ENCODE measurements around the gene MICAL3.

MICAL3 gene

DNA sequence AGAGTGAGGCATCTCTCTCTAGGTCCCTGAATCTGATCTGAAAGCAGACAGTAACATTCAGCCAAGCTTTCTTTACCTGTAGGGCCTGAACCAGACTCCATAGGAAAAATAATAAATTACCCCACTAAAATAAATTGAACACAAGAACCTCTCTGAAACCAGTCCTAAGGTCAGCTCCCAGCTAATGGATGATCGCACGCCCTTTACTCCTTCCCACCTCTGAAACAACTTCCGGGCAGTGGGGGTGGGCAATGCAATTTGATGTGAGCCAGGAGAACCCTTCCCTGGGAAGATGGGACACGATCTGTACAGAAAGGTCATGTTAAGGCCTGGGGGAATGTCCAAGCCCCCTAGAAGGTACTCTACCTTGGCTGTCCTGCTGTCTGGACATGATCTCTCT lies 71.2 kb downstream of the MICAL3 start:
- Histone ChIP-seq H3K4me1 (no peaks in the 10 kb centered on the region; the same call in 1 of the 2 replicates), H3K9me3 (no peaks in the 10 kb centered on the region; the same call in 1 of the 2 replicates), H3K4me3 (ENCODE audit: low read depth, low read length) (no peak overlapping the region), H3K36me3 (no peaks in the 10 kb centered on the region), H3K27me3 (no peaks in the 10 kb centered on the region)
- DNase-seq: no peak
- TF ChIP-seq, protein P1, sequence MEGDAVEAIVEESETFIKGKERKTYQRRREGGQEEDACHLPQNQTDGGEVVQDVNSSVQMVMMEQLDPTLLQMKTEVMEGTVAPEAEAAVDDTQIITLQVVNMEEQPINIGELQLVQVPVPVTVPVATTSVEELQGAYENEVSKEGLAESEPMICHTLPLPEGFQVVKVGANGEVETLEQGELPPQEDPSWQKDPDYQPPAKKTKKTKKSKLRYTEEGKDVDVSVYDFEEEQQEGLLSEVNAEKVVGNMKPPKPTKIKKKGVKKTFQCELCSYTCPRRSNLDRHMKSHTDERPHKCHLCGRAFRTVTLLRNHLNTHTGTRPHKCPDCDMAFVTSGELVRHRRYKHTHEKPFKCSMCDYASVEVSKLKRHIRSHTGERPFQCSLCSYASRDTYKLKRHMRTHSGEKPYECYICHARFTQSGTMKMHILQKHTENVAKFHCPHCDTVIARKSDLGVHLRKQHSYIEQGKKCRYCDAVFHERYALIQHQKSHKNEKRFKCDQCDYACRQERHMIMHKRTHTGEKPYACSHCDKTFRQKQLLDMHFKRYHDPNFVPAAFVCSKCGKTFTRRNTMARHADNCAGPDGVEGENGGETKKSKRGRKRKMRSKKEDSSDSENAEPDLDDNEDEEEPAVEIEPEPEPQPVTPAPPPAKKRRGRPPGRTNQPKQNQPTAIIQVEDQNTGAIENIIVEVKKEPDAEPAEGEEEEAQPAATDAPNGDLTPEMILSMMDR (IDR thresholded peaks at IDR 0.05; ENCODE audit: low read depth, low read length): no peak

DNA sequence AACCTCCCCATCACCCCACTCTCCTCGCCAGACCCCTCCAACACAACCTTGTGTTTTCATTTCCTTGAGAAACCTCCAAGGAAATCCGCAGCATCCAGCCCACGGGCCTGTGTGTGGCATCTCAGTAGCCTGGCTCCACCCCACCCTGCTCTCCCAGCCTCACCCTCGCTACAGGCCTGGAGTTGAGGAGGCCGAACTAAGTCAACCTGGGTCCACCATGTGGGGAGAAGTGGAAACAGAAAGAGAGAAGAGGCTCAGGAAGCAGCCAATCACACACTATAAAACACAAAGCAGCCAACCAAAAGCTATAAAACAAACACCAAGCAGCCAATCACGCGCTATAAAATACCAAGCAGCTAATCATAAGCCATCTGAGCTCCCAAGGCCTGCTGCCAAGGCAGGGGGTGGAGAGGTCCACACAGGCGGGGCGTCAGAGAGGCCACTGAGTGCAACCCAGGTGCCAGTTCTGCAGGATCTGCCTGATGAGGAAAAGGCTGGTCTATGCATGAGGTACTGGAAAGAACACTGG lies 72.0 kb downstream of the MICAL3 start:
- Histone ChIP-seq H3K4me3 (ENCODE audit: low read depth, low read length) (no peak overlapping the region), H3K4me1 (no peaks in the 10 kb centered on the region; the same call in none of the 2 replicates), H3K27me3 (no peaks in the 10 kb centered on the region), H3K9me3 (no peaks in the 10 kb centered on the region; the same call in 1 of the 2 replicates), H3K36me3 (no peaks in the 10 kb centered on the region)
- TF ChIP-seq, protein P1 (IDR thresholded peaks at IDR 0.05; ENCODE audit: low read depth, low read length): no peak
- DNase-seq: no peak

DNA sequence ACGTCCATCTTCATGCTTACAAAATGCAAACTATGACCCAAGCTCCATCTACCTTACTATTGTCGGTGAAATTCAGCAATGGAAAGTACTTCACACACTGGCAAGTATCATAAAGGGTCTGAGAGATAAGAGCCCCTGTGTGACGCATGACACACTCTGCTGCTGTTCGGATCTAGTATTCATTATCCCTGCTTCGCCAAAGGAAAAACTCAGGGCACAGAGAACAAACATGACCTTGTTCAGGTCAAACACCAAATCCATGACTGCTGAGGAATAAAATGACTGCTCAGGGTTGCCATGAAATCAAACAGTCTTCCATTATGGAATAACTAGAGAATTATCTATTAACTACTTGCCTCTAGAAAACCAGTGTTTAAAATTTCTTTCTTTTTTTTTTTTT lies 73.0 kb downstream of the MICAL3 start:
- Histone ChIP-seq H3K4me3 (ENCODE audit: low read depth, low read length) (no peak overlapping the region), H3K27me3 (no peaks in the 10 kb centered on the region), H3K9me3 (no peaks in the 10 kb centered on the region; the same call in 1 of the 2 replicates), H3K4me1 (peaks cover 9% of the 10 kb centered on the region), H3K36me3 (no peaks in the 10 kb centered on the region)
- no peak for DNase-seq
- TF ChIP-seq, protein P1 (IDR thresholded peaks at IDR 0.05; ENCODE audit: low read depth, low read length): no peak

DNA sequence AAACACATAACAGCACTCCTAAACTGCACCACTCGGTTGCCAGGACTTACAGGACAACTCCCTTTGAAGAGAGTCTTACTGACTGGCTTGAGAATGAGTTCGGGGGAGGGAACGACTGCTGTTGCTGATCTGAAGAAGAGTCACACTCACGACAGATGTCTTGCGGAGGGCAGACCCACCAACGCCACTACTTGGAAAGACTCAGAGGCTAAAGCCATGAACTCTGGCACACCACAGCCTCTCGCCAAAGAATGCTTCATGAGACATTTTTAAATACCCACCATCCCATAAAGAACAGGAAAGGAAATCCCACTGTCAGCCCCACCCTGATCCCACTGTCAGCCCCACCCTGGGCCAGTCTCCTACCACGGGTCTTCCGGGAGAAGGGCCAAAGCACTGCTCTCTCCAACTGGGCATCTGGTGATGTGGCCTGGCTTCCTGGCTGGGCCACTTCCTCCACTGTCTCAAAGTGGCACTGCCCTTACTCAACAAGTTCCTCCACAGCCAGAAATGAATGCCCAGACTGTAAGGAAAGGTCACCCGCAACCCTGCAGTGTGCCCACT lies 73.6 kb downstream of the MICAL3 start:
- Histone ChIP-seq H3K36me3 (no peaks in the 10 kb centered on the region), H3K27me3 (no peaks in the 10 kb centered on the region), H3K9me3 (no peaks in the 10 kb centered on the region; the same call in 1 of the 2 replicates), H3K4me3 (ENCODE audit: low read depth, low read length) (no peak overlapping the region), H3K4me1 (peaks cover 14% of the 10 kb centered on the region)
- DNase-seq: no peak
- TF ChIP-seq, protein P1 (IDR thresholded peaks at IDR 0.05; ENCODE audit: low read depth, low read length): no peak

DNA sequence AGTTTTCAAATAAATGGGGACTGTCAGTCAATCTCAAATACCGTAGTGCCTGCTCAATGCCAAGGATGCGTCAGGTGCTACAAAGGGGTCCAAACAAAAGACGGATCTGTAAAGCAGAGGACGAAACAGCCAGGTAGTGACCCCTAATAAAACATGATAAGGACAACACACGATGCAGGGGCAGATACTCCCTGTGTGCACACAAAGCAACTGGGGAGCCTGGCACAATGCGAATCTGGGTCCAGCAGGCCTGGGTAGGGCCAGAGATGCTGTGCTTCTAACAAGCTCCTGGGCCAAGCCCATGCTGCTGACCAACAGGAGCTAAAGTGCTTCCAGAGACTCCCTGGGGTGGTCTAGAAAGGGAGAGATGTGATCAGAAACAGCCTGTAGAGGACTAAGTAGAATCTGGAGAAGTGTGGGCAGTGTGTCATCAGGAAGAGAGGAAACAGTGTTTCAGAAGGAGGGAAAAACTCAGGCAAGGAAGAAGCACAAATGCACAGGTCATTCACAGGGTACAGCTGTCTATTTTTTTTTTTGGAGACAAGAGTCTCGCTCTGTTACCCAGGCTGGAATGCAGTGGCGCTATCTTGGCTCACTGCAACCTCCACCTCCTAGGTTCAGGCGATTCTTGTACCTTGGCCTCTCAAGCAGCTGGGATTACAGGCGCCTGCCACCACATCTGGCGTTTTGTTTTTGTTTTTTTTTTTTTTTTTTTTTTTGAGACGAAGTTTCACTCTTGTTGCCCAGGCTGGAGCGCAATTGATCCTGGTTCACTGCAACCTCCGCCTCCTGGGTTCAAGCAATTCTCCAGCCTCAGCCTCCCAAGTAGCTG lies 74.5 kb downstream of the MICAL3 start:
- H3K4me3 ChIP-seq (ENCODE audit: low read depth, low read length): no peak overlapping the region
- DNase-seq: no peak
- peaks cover 21% of the 10 kb centered on the region for H3K4me1 ChIP-seq
- H3K27me3 ChIP-seq: no peaks in the 10 kb centered on the region
- no peaks in the 10 kb centered on the region for H3K36me3 ChIP-seq
- TF ChIP-seq, protein P1 (IDR thresholded peaks at IDR 0.05; ENCODE audit: low read depth, low read length): no peak
- H3K9me3 ChIP-seq: no peaks in the 10 kb centered on the region; the same call in 1 of the 2 replicates

Measured in BE2C (cell line).